Spleen (tissue), 11 donors: ENCODE results near the gene TRAPPC11. TPM values are rescaled to one million over a fixed set of nuclear protein-coding genes. Genes with fewer than 3 reads are reported as not detected.

Experiments
- DNase-seq: peaks from one replicate; pipeline ENCODE4 v3.0.0-alpha.2; 2020
- H3K27ac ChIP-seq, 8 donors: fragments of 200-600 bp; sonication (generic) in 7 of 8; 1 replicate in 4 of 8; 2 replicates in 4 of 8; pipeline versions ENCODE4 v1.5.0 to v1.8.0; 2016 to 2021; ENCODE audit warnings: inconsistent platforms in 4 of 8, mild to moderate bottlenecking in 4 of 8, moderate library complexity in 1 of 8
- H3K27me3 ChIP-seq, 7 donors: fragments of 200-600 bp; sonication (generic) in 6 of 7; replicated peaks in 1 of 7; 1 replicate in 4 of 7; 2 replicates in 3 of 7; pipeline versions ENCODE4 v1.5.0 to v1.8.0; 2016 to 2021; ENCODE audit warnings: inconsistent platforms in 3 of 7, mild to moderate bottlenecking in 1 of 7
- H3K36me3 ChIP-seq, 6 donors: fragments of 200-600 bp; sonication (generic) in 5 of 6; 1 replicate in 4 of 6; 2 replicates in 2 of 6; pipeline versions ENCODE4 v1.5.0 to v1.8.0; 2016 to 2021; ENCODE audit warnings: inconsistent platforms in 2 of 6
- H3K4me1 ChIP-seq, 6 donors: fragments of 200-600 bp; sonication (generic) in 5 of 6; 1 replicate in 3 of 6; 2 replicates in 3 of 6; pipeline versions ENCODE4 v1.5.0 to v1.8.0; 2016 to 2021; ENCODE audit warnings: inconsistent platforms in 3 of 6
- H3K4me3 ChIP-seq, 8 donors: fragments of 200-600 bp; sonication (generic) in 7 of 8; 1 replicate in 4 of 8; 2 replicates in 4 of 8; pipeline versions ENCODE4 v1.5.0 to v1.8.0; 2016 to 2021; ENCODE audit warnings: inconsistent platforms in 4 of 8, mild to moderate bottlenecking in 4 of 8, moderate library complexity in 2 of 8
- H3K9me3 ChIP-seq, 8 donors: fragments of 200-600 bp; sonication (generic) in 7 of 8; 1 replicate in 4 of 8; 2 replicates in 4 of 8; pipeline versions ENCODE4 v1.5.0 to v1.8.0; 2016 to 2021; ENCODE audit warnings: inconsistent platforms in 4 of 8
- POLR2A ChIP-seq, 3 donors: fragments of 450-650 bp; IDR thresholded peaks; one replicate each; pipeline ENCODE4 v1.5.1; 2017; ENCODE audit warnings: antibody characterized with exemption in 3 of 3, mild to moderate bottlenecking in 1 of 3
- POLR2AphosphoS5 ChIP-seq, 3 donors: sonication (generic); formaldehyde crosslinking; IDR thresholded peaks; one replicate each; pipeline ENCODE4 v1.5.1; 2017; ENCODE audit warnings: antibody characterized with exemption in 3 of 3
- WGBS, 5 donors: extraction: QIAGEN DNeasy Blood & Tissue Kit in 3 of 5; methylation state at CpG; one replicate each; pipeline versions ENCODE4 v1.1.5 to v1.1.7; 2013 to 2018; 5-methylcytosine and 5-hydroxymethylcytosine counted together
- intact Hi-C: fragments of 100-400 bp; cut with DNase I; formaldehyde crosslinking; loops from one replicate; pipeline ENCODE4 v1.15.0; 2023; ENCODE audit warnings: low total_unique reads
- polyA plus RNA-seq, 3 donors: library from polyadenylated mRNA; stranded (reverse); fragments of 200-250 nt; gene quantifications; one replicate each; pipeline ENCODE4 v1.2.1, GENCODE V29; 2013
- total RNA-seq, 7 donors: library from RNA; depleted of rRNA in 3 of 7; stranded (reverse); fragments of >200 nt in 3 of 7; fragmentation: NEBNext Ultra II Directional in 4 of 7; extraction: Animal tissue kit (Norgen Biotek cat#: 25700) in 4 of 7; gene quantifications; one replicate each; pipeline versions ENCODE4 v1.1.0 to v1.2.1, GENCODE V29; 2016 to 2021
- TF ChIP-seq, protein P1 (sequence below), 11 experiments: fragments of 200-600 bp in 7 of 11; fragments of 450-650 bp in 4 of 11; sonication (generic) in 4 of 11; IDR thresholded peaks in 8 of 11; conservative IDR thresholded peaks in 3 of 11; 1 replicate in 7 of 11; 2 replicates in 4 of 11; pipeline versions ENCODE4 v1.4.0 to v1.8.0; 2016 to 2021; ENCODE audit warnings: antibody characterized with exemption in 11 of 11, inconsistent platforms in 4 of 11, mild to moderate bottlenecking in 1 of 11
- donor health status: healthy with polysubstance abuse.
- donor health status: DM: no; HTN: no; CAD: no; lungs with moderate emphysema.
- donor health status: DM: no; HTN: no; CAD: no.
- donor health status: Bipolar disorder and iron deficiency.
- donor health status: healthy.
- donor health status: DM: no; HTN: no; CAD: no.
- donor health status: DM: yes; HTN: yes; CAD: no.

TRAPPC11 gene
- total and polyA plus RNA-seq, 10 donors, result 14.3 to 72.2 (median 42.3) TPM

DNA sequence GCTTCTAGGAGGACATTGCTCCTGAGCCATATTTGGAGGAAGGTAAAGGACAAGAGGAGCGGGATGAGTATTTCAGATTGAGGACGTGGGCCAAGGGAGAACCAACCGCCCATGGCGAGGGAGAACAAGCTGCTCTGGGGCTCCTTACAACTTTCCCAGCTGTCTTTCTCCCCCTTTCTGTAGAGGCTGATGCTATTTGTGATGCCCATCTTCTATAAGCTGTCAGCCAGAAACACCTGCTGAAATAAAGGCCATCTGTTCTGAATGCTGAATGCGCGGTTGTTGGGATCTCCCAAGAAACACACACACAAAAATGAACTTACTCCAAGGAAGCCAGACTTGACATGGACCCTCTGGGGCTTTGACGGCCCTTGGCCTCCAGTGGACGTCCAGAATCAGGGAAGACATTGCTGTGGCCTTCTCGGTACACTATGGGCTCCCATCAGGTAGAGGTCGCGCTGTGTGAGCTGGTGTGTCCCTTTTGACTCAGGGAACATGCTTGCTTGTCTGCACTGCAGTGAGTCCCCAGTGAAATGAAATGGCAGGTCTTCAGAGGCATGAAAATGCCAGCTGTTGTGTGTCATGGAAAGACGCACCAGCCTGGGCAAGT lies 31.0 kb upstream of the TRAPPC11 start:
- no peak overlapping the region for H3K27ac ChIP-seq
- H3K36me3 ChIP-seq, result no peaks in the 10 kb centered on the region
- H3K4me1 ChIP-seq, result no peaks in the 10 kb centered on the region
- 87 to 95% (median 88%) methylated on average over 10 to 12 of the region's 12 CpGs for WGBS, 5 donors
- no peak for DNase-seq
- no peak overlapping the region for H3K4me3 ChIP-seq
- intact Hi-C loops, result no loop called here
- H3K27me3 ChIP-seq, result no peaks in the 10 kb centered on the region
- no peaks in the 10 kb centered on the region for H3K9me3 ChIP-seq
- TF ChIP-seq, protein P1, sequence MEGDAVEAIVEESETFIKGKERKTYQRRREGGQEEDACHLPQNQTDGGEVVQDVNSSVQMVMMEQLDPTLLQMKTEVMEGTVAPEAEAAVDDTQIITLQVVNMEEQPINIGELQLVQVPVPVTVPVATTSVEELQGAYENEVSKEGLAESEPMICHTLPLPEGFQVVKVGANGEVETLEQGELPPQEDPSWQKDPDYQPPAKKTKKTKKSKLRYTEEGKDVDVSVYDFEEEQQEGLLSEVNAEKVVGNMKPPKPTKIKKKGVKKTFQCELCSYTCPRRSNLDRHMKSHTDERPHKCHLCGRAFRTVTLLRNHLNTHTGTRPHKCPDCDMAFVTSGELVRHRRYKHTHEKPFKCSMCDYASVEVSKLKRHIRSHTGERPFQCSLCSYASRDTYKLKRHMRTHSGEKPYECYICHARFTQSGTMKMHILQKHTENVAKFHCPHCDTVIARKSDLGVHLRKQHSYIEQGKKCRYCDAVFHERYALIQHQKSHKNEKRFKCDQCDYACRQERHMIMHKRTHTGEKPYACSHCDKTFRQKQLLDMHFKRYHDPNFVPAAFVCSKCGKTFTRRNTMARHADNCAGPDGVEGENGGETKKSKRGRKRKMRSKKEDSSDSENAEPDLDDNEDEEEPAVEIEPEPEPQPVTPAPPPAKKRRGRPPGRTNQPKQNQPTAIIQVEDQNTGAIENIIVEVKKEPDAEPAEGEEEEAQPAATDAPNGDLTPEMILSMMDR (IDR thresholded peaks at IDR 0.05 in 8 of 11, conservative IDR thresholded peaks at IDR 0.05 in 3 of 11), result no peak
- TF ChIP-seq POLR2A (IDR thresholded peaks at IDR 0.05), result no peak
- no peak for TF ChIP-seq POLR2AphosphoS5 (IDR thresholded peaks at IDR 0.05)

DNA sequence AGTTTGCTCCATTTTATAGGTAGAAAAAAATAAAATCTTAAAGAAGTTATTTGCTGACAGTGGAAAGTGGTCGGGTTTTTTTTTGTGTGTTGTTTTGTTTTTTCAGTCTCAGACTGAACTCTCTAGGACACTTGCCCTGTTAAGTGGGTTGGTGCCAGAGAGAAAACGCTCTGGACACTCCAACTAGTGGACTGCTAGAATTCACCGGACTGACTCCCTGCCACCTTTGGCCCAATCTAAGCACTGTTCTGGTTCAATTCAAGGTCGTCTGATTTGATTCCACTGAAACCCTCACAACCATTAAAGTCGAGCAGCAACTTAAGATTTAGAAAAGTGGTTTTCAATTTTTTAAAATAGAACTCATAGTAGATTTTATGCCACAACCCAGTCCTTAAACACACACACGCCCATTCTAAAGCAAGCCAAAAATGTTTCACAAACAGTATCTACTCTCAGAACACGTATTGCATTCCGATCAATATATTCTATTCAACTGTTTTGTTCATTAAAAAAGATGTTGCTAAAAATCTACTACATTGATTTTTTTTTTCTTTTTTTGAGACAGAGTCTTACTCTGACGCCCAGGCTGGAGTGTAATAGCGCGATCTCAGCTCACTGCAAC lies 27.4 kb upstream of the TRAPPC11 start:
- Histone ChIP-seq H3K9me3 (no peaks in the 10 kb centered on the region), H3K27ac (no peak overlapping the region), H3K27me3 (no peaks in the 10 kb centered on the region), H3K4me1 (no peaks in the 10 kb centered on the region), H3K36me3 (no peaks in the 10 kb centered on the region), H3K4me3 (no peak overlapping the region)
- intact Hi-C loops, result no loop called here
- WGBS, 5 donors, result 80 to 89% (median 85%) methylated on average over 11 of the region's 11 CpGs
- DNase-seq, result no peak
- TF ChIP-seq POLR2AphosphoS5 (IDR thresholded peaks at IDR 0.05) (no peak), POLR2A (IDR thresholded peaks at IDR 0.05) (no peak)
- TF ChIP-seq, protein P1 (IDR thresholded peaks at IDR 0.05 in 8 of 11, conservative IDR thresholded peaks at IDR 0.05 in 3 of 11), result no peak

DNA sequence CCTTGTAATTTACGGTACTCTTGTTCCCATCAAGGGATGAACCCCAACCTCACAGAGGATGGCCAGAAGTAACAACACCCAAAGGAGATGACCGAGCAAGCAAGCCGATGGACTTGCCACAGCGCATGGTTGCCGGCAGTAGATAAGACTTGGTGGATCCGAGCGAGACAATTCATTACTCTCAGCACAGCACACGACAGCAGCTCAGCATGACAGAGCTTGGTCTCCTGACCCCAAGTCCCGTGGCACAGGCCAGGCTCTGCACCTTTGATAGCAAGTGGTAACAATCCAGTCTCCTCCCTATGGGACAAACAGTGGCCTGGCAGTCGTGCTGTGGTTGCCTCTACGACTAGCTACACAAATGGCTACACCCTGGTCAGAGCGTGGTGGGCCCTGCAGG lies 26.4 kb upstream of the TRAPPC11 start:
- intact Hi-C loops, result no loop called here
- WGBS, 5 donors, result 90 to 93% (median 91%) methylated on average over 11 to 12 of the region's 12 CpGs
- Histone ChIP-seq H3K36me3 (no peaks in the 10 kb centered on the region), H3K4me3 (no peak overlapping the region), H3K4me1 (no peaks in the 10 kb centered on the region), H3K27me3 (no peaks in the 10 kb centered on the region), H3K27ac (no peak overlapping the region), H3K9me3 (no peaks in the 10 kb centered on the region)
- TF ChIP-seq POLR2AphosphoS5 (IDR thresholded peaks at IDR 0.05), result no peak
- TF ChIP-seq, protein P1 (IDR thresholded peaks at IDR 0.05 in 8 of 11, conservative IDR thresholded peaks at IDR 0.05 in 3 of 11), result no peak
- no peak for TF ChIP-seq POLR2A (IDR thresholded peaks at IDR 0.05)
- DNase-seq, result no peak

DNA sequence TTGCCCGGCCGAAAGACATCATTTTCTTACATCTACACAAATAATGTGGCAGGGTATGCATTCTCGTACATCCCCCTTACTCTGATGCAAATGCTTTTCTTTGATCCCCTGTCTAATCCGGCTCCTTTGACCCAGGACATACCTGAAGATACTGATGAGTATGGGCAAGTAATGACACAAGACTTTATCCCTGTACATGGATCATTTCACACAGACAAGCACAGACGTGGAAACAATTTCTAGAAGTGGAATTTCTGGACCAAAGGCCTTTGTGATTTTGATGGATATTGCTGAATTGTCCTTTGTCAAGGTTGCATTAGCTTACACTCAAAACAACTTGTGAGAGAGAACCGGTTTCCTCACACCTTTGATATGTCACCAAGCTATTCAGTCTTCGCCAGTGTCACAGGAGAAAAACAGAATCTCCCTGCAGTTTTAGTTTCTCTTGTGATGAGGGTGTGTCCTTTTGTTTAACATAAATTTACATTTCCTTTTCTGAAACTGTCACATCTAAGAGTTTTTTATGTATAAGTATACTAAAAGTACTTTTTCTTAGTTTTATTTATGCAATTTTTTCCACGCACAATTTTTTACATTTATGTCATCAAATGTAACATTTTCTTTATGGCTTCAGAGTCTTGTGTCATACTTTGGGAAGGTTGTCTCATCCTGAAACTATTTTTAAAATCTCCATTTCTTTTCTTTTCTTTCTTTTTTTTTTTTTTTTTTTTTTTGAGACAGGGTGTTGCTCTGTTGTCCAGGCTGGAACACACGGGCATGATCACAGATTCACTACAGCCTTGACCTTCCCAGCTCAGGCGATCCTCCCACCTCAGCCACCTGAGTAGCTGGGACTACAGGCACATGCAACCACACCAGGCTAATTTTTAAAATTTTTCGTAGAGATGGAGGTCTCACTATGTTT lies 25.4 kb upstream of the TRAPPC11 start:
- Histone ChIP-seq H3K27me3 (no peaks in the 10 kb centered on the region), H3K36me3 (no peaks in the 10 kb centered on the region), H3K4me3 (no peak overlapping the region), H3K27ac (no peak overlapping the region), H3K9me3 (no peaks in the 10 kb centered on the region), H3K4me1 (no peaks in the 10 kb centered on the region)
- no peak for DNase-seq
- TF ChIP-seq POLR2A (IDR thresholded peaks at IDR 0.05), result no peak
- TF ChIP-seq, protein P1 (IDR thresholded peaks at IDR 0.05 in 8 of 11, conservative IDR thresholded peaks at IDR 0.05 in 3 of 11), result no peak
- TF ChIP-seq POLR2AphosphoS5 (IDR thresholded peaks at IDR 0.05), result no peak
- intact Hi-C loops, result no loop called here
- WGBS, 5 donors, result 84 to 89% (median 87%) methylated on average over 11 of the region's 11 CpGs
